ENCODE measurements around the gene PIK3R3. TPM values are rescaled to one million over a fixed set of nuclear protein-coding genes. Genes with fewer than 3 reads are reported as not detected.

PIK3R3 gene
- total and polyA plus RNA-seq, 2 donors (not counting 3 experiments of a cell fraction or from before 2014, with no cell fraction given) = 7.5 to 14.3 TPM

GRCh38 chr1:46077644-46078043 is 54.8 kb downstream of the PIK3R3 start:
- Histone ChIP-seq H4K20me1 (replicated peaks; ENCODE audit: control insufficient read depth, extremely low read depth, insufficient read depth, low read length) (no peaks in the 10 kb centered on the region), H3K9me1 (replicated peaks; ENCODE audit: control insufficient read depth, extremely low read depth, insufficient read depth, low read length) (no peaks in the 10 kb centered on the region), H3K27me3 (ENCODE audit: control insufficient read depth in 2 of 2, insufficient read depth in 2 of 2, low read length in 2 of 2) (no peaks in the 10 kb centered on the region), H3K4me3 (replicated peaks in 1 of 3; ENCODE audit: insufficient read depth in 1 of 3, low read depth in 1 of 3, low read length in 3 of 3) (no peak overlapping the region), H3K79me2 (ENCODE audit: control insufficient read depth, insufficient read depth, low read length) (no peaks in the 10 kb centered on the region), H3K36me3 (ENCODE audit: control insufficient read depth in 2 of 2, extremely low read depth in 1 of 2, insufficient read depth in 2 of 2, low read length in 2 of 2) (peaks cover 0 to 2% of the 10 kb centered on the region in 2 experiments), H3K27ac (ENCODE audit: insufficient read depth, low read depth, low read length) (no peak overlapping the region), H3K4me2 (ENCODE audit: insufficient read depth, low read length) (no peak overlapping the region), H2AFZ (ENCODE audit: low read depth, low read length) (no peak overlapping the region), H3K9ac (replicated peaks; ENCODE audit: extremely low read depth, insufficient read depth, low read length) (no peak overlapping the region), H3K9me3 (replicated peaks; ENCODE audit: control insufficient read depth, insufficient read depth, low read length) (no peaks in the 10 kb centered on the region), H3K4me1 (ENCODE audit: control insufficient read depth, extremely low read depth, insufficient read depth, low read length) (peaks cover 14% of the 10 kb centered on the region)
- DNase-seq (ENCODE audit: low read depth, low spot score) (no peak), FAIRE-seq (no peak)
- POLR2A ChIA-PET = no interaction called here
- dilution Hi-C loops (cut with MboI; ENCODE audit: extremely low pct_ligation_motif_present, low sequenced_read_pairs) = no loop called here
- BruUV-seq (replicated peaks) = no TSS peak
- CTCF ChIA-PET = no interaction called here
- no peak for TF ChIP-seq FOS (IDR thresholded peaks at IDR 0.05; ENCODE audit: borderline replicate concordance, insufficient read depth, low read length)
- intact Hi-C loops (cut with micrococcal nuclease) = no loop called here

DNA sequence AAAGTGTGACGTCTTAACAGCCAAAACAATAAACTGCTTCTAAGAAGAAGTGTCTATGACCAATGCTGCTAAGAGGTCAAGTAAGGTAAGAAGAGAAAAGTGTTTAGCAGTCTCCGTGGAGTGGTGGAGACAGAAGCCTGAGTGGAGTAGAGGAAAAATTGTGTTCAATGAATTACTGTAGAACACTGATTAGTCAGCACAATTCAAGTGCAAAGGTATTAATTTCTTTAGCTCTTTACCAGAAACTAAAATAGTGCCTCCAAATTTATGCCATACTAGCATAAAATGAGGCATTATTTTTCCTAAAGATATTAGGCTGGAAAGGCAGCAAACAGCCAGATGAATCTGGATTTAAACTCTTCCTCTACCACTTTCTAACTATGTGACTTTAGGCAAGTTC is 56.1 kb downstream of the PIK3R3 start:
- Histone ChIP-seq H3K9me1 (replicated peaks; ENCODE audit: control insufficient read depth, extremely low read depth, insufficient read depth, low read length) (no peaks in the 10 kb centered on the region), H3K4me1 (ENCODE audit: control insufficient read depth, extremely low read depth, insufficient read depth, low read length) (peaks cover 5% of the 10 kb centered on the region), H3K4me3 (replicated peaks in 1 of 3; ENCODE audit: insufficient read depth in 1 of 3, low read depth in 1 of 3, low read length in 3 of 3) (no peak overlapping the region), H3K27me3 (ENCODE audit: control insufficient read depth in 2 of 2, insufficient read depth in 2 of 2, low read length in 2 of 2) (no peaks in the 10 kb centered on the region), H3K36me3 (ENCODE audit: control insufficient read depth in 2 of 2, extremely low read depth in 1 of 2, insufficient read depth in 2 of 2, low read length in 2 of 2) (peaks cover 0 to 2% of the 10 kb centered on the region in 2 experiments), H3K9ac (replicated peaks; ENCODE audit: extremely low read depth, insufficient read depth, low read length) (no peak overlapping the region), H3K4me2 (ENCODE audit: insufficient read depth, low read length) (no peak overlapping the region), H2AFZ (ENCODE audit: low read depth, low read length) (no peak overlapping the region), H3K27ac (ENCODE audit: insufficient read depth, low read depth, low read length) (no peak overlapping the region), H3K79me2 (ENCODE audit: control insufficient read depth, insufficient read depth, low read length) (no peaks in the 10 kb centered on the region), H4K20me1 (replicated peaks; ENCODE audit: control insufficient read depth, extremely low read depth, insufficient read depth, low read length) (no peaks in the 10 kb centered on the region), H3K9me3 (replicated peaks; ENCODE audit: control insufficient read depth, insufficient read depth, low read length) (no peaks in the 10 kb centered on the region)
- ChIA-PET CTCF (interaction anchor here (0.7 to 1.5 kb wide), 3 partner anchors 9 to 12 kb away, joined by 3 to 4 read pairs (median 4); no protein-coding TSS in a partner anchor), POLR2A (no interaction called here)
- TF ChIP-seq, protein P1, sequence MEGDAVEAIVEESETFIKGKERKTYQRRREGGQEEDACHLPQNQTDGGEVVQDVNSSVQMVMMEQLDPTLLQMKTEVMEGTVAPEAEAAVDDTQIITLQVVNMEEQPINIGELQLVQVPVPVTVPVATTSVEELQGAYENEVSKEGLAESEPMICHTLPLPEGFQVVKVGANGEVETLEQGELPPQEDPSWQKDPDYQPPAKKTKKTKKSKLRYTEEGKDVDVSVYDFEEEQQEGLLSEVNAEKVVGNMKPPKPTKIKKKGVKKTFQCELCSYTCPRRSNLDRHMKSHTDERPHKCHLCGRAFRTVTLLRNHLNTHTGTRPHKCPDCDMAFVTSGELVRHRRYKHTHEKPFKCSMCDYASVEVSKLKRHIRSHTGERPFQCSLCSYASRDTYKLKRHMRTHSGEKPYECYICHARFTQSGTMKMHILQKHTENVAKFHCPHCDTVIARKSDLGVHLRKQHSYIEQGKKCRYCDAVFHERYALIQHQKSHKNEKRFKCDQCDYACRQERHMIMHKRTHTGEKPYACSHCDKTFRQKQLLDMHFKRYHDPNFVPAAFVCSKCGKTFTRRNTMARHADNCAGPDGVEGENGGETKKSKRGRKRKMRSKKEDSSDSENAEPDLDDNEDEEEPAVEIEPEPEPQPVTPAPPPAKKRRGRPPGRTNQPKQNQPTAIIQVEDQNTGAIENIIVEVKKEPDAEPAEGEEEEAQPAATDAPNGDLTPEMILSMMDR (IDR thresholded peaks at IDR 0.05; ENCODE audit: extremely low read depth in 1 of 2, insufficient read depth in 1 of 2, low read depth in 1 of 2, low read length in 2 of 2) = no peak
- TF ChIP-seq EZH2 (IDR thresholded peaks at IDR 0.05; ENCODE audit: borderline replicate concordance, low read depth, low read length, severe bottlenecking) = no peak
- TF ChIP-seq JUN (IDR thresholded peaks at IDR 0.05; ENCODE audit: borderline replicate concordance, insufficient read depth, insufficient read length, low read depth) = no peak
- no peak for TF ChIP-seq POLR2AphosphoS5 (IDR thresholded peaks at IDR 0.05; ENCODE audit: insufficient read depth, low read depth, low read length)
- no peak for TF ChIP-seq GATA2 (IDR thresholded peaks at IDR 0.05; ENCODE audit: insufficient read depth, insufficient read length, low read depth, low read length)
- no peak for TF ChIP-seq MYC (IDR thresholded peaks at IDR 0.05; ENCODE audit: low read depth, low read length)
- TF ChIP-seq FOS (IDR thresholded peaks at IDR 0.05; ENCODE audit: borderline replicate concordance, insufficient read depth, low read length) = no peak
- no peak for TF ChIP-seq POLR2A (IDR thresholded peaks at IDR 0.05; ENCODE audit: low read depth, low read length)
- TF ChIP-seq MAX (IDR thresholded peaks at IDR 0.05; ENCODE audit: insufficient read depth, insufficient read length) = no peak
- dilution Hi-C loops (cut with MboI; ENCODE audit: extremely low pct_ligation_motif_present, low sequenced_read_pairs) (no loop called here), intact Hi-C loops (cut with micrococcal nuclease) (no loop called here)
- DNase-seq (ENCODE audit: low read depth, low spot score) (no peak), FAIRE-seq (no peak)
- BruUV-seq (replicated peaks) = no TSS peak
